NOMO-1 (cell line): ENCODE measurements around the gene C16orf82.

ENCODE experiments used
- DNase-seq, 2 experiments: peaks; one replicate each; lab custom pipeline; 2025; ENCODE audit not compliant: unreplicated experiment in 2 of 2; lab: John Stamatoyannopoulos, UW

Gene C16orf82

DNA sequence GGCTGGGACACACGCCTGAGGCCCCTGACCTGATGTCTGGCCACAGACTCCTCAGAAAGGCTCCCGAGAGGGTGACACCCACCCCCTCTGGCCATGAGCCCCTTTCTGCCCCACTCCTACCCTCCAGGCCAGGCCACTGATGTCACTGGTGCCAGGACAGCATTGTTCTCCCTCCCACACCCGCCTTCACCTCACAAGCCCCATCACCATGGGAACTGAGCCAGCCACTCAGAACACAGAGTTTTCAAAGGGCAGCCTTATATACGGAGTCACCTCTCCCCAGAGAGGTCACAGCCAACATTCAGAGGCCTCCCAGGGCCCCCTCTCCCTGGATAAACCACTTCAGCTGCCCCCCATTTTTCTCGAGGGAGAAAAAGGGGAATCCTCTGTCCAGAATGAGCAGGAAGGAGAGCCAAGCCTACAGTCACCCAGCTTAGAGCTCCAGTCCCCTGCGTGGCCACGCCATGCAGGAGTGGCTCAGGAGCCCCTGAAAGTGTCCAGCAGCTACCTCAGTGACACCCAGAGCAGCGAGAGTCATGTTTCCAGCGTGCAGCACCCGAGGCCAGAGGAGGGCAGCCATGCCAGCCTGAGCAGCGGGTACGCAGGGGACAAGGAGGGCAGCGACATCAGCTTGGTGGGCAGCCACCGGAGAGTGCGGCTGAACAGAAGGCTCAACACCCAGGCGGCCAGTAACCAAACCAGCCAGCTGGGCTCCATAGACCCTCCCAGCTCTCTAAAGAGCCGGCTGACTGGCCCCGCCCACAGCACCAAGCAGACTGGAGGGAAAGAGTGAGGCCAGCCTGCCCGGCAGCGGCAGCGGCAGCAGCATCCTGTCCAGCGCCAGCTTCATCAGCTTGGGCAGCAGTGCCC is at the start of gene C16orf82:
Gene C16orf82, plus strand, starts transcription at position 260 of the 870 bp plus-strand sequence.
- no peak for DNase-seq

DNA sequence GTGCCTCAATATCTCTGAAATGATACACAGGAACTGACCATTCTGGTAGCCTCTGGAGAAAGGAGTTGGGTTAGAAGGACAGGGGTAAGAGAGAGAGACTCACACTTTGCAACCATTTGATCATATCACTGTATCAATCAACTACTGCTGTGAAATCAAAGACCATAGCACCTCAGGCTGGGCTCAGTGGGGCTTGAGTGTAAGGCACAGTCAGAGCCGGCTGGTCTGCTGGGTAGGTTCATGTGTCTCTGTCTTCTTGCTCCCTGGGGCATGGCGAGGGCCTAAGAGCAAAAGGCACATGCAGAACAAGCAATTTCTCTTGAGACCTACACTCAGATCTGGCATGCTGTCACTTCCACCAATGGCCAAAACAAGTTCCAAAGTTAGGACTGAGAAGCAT is 46.7 kb upstream of the C16orf82 start:
- DNase-seq, result no peak

DNA sequence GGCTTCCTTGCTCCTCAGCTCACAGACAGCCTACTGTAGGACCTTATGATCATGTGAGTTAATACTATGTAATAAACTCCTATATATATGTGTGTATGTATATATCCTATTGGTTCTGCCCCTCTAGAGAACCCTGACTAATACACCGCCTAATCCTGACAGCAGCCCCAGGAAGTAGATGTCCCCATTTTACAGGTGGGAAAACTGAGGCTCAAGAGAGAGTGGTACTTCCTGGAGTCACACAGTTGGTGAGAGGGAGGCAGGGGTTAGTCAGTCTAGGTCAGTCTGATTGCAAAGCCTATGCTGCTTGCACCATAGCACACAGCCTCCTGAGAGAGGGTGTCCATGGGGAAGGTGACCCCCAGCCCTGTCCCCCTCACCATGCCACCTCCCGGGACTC is 42.7 kb upstream of the C16orf82 start:
- DNase-seq, result no peak

- no peak for DNase-seq
These were observed 41.1 kb upstream of the C16orf82 start for GRCh38 chr16:27025581-27025980.

DNA sequence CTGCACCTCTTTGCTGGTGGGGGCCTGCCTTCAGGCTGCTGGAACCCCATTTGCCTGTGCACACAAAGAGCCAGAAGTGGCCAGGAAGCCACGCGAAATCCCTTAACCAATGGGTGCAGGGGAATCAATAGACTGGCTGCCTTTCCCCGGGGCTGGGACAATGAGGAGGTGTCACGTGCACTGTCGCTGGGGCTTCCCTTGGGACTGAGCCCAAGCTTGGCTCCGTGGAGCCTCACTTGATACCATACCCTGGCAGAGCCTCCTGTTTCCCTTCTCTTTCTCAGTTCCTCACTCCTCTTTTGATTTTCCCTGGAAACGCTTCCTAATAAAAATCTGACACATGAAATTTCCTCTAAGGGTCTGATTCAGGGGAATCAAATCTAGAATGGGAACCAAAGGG is 38.8 kb upstream of the C16orf82 start:
- no peak for DNase-seq

DNA sequence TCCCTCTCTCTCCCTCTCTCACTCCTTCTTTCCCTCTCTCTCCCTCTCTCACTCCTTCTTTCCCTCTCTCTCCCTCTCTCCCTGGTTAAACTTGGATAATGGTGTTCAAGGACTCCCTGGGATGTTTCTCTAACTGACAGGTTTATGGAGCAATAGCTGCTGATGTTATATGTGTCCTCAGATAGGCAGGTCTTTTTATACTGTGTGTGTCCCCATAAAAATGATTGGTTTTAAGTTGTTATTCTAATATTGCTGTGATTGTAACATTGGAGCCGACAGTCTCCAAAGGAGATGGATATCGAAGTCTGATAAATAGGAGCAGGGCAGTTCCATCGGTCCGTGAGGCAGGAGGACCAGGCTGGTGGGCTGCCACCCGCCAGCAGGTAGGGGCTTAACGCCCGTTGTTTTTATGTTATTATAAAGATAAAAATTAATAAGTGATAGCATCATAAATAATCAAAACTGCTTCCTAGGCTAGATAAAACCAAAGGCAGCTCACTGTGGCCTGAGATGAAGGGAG is 38.1 kb upstream of the C16orf82 start:
- DNase-seq, result no peak

GRCh38 chr16:27029525-27029924 is 37.2 kb upstream of the C16orf82 start:
- no peak for DNase-seq

- no peak for DNase-seq
These were observed 33.3 kb upstream of the C16orf82 start for GRCh38 chr16:27033281-27033979.

- DNase-seq, result no peak
These were observed 26.0 kb upstream of the C16orf82 start for GRCh38 chr16:27040732-27041131.

GRCh38 chr16:27046958-27047518 is 19.7 kb upstream of the C16orf82 start:
- DNase-seq, result no peak

- no peak for DNase-seq
These were observed 18.4 kb upstream of the C16orf82 start for GRCh38 chr16:27048316-27048715.

DNA sequence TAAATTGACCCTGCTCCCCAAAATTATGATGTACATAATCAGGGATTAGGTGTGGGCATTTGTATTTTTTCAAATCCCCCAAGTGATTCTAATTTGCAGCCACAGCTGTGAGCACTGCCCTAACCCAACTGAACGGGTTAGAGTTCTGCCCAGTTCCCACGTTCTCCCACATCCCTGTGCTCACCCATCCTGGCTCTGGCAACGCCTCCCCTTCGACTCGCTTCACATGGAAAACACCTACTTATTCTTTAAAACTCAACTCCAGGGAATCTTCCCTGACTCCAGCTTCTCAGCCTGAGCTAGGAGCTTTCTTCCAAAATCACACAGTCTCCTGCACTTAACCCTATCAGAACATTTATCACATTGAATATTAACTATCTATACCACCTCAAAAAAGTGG is 17.6 kb upstream of the C16orf82 start:
- DNase-seq, result no peak

DNA sequence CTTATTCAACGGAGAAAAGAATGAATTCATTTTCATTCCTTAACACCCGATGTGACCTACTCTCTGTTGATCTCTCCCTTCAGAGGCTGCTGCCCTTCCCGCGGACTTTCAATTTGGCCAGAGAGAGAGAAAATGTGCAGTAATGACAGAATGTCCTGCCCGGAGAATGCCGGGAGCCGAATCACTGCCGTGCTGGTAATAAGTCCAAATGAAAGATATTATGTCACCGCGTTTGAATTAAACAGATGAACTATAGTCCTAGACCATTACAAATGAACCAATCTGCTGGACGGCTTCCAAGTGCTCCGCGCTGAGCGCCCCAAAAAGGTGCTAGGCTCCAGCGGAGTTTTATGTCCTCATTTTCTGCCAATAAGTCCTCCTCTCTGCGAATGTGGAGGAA is 14.7 kb upstream of the C16orf82 start:
- no peak for DNase-seq

- DNase-seq, result no peak
These were observed 12.7 kb upstream of the C16orf82 start for GRCh38 chr16:27053996-27054395.

GRCh38 chr16:27058299-27058698 is 8.4 kb upstream of the C16orf82 start:
- DNase-seq, result no peak

DNA sequence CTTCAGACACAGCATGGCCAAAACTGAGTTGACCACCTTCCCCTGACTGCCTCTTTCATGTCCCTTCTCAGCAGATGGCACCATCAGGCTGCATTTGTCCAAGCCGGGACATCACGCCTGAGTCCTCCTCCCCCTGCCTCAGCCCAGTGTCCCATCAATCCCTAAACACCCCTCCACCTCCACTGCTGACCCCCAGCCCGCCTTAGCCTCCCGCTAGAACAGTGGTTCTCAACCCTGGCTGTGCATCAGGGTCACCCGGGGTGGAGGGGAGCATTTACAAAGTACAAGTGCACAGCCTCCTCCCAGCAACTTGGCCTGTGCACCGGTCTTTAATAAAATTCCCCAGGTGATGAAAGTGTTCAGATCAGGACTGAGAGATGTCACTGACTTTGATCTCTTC is 4.0 kb downstream of the C16orf82 start:
- DNase-seq, result no peak

- DNase-seq, result no peak
These were observed 7.0 kb downstream of the C16orf82 start for GRCh38 chr16:27073733-27074132.

- DNase-seq, result no peak
These were observed 14.2 kb downstream of the C16orf82 start for GRCh38 chr16:27080895-27081294.

GRCh38 chr16:27083861-27084261 is 17.1 kb downstream of the C16orf82 start:
- DNase-seq, result no peak

DNA sequence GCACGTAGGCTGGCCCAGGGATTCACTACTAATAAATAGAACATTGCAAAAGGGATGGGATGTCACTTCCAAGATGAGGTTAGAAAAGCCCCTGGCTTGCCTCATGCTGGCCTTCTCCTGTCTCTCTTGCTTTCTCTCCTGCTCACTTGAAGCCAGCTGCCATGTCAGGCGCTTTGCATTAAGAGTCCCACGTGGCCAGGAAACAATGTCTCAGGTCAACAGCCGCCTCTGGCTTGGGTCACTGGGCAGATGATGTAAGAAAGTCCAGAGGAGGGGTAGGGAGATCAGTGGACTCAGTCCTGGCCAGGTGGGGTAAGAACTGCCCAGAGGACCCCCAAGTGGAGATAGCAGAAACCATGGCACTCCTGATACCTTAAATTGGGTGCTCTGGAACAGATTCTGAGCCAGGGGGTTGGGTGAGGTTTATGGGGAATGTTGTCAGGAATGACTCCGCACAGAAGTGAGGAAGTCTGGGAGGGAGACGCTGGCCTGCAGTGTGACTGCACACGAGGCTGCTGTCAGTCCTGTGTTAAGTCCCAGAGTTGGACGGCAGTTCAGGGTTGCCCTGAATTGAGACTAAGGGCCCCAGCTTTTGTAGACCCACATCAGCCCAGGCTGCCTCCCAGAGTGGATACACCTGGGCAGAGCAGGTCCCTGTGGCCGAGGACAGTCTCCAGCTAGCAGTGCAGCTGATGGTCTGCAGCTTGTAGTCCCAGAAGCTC is 17.7 kb downstream of the C16orf82 start:
- DNase-seq, result no peak

DNA sequence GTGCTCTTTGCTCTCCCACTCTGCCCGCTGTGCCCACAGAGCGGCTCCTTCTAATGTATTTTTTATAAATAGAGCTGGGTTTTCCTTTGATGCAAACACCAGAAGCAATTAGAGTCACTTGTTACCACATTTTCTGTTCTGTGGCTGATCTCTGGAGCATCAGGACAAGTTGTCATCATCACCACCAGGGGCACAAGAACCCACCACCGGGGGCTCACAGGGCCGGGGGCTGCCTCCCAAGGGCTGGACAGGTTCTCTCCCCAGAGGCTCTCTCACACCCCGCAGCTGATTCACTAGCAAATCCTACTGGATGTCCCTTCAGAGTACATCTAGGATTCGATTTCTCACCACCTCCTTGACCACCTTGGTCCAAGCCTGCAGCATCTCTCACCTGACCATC is 18.5 kb downstream of the C16orf82 start:
- no peak for DNase-seq
